HCT116 (cell line): ENCODE measurements around the gene STARD8. TPM values are rescaled to one million over a fixed set of nuclear protein-coding genes. Genes with fewer than 3 reads are reported as not detected.

ENCODE experiments used
- ATAC-seq: fragments of 200-7000 bp; cut with Tn5 transposase; 2 replicates; pipeline ENCODE4 v1.9.1; 2020; ENCODE audit warnings: mild to moderate bottlenecking, moderate library complexity
- BruUV-seq: library from RNA; stranded (reverse); fragments of 400-500 nt; replicated peaks from 2 replicates; lab custom pipeline; 2021; lab: Mats Ljungman, UMichigan
- CTCF ChIA-PET: fragments of 300-600 bp; sonication (Branson Sonifier 250); formaldehyde crosslinking; loops from one replicate; lab custom pipeline; 2021; ENCODE audit warnings: antibody characterized with exemption; lab: Charles Lee
- POLR2A ChIA-PET: fragments of 300-600, 350-600 bp; sonication (Branson Sonifier 250); formaldehyde crosslinking; loops from one replicate; lab custom pipeline; 2021; ENCODE audit warnings: antibody characterized with exemption; lab: Charles Lee
- RAD21 ChIA-PET, 2 experiments: fragments of 300-600 bp; sonication (Branson Sonifier 250); formaldehyde crosslinking; loops; one replicate each; lab custom pipeline; 2023; ENCODE audit warnings: low total read pairs in 2 of 2; ENCODE audit not compliant: uncharacterized antibody in 2 of 2, unreplicated experiment in 2 of 2, low non-redundant PET in 1 of 2; lab: Charles Lee
- DNase-seq: peaks from one replicate; pipeline ENCODE4 v3.0.0-alpha.2; 2010; ENCODE audit warnings: low read depth, low spot score
- H2AFZ ChIP-seq: fragments of 200-600 bp; shearing (Covaris generic), sonication (generic); 2 replicates; pipeline ENCODE4 v1.6.1; 2017; ENCODE audit warnings: low read depth, mixed run types, mixed read lengths, antibody characterized with exemption, low read length; ENCODE audit not compliant: poor library complexity, severe bottlenecking
- H3K27ac ChIP-seq: 2 replicates; pipeline ENCODE4 v1.5.1; 2012; ENCODE audit warnings: low read depth, low read length
- H3K27me3 ChIP-seq: fragments of 200-600 bp; sonication (generic); 2 replicates; pipeline ENCODE4 v1.6.1; 2016; ENCODE audit warnings: mixed run types, low read length, mixed read lengths; ENCODE audit not compliant: insufficient read depth
- H3K36me3 ChIP-seq, 2 experiments: fragments of 200-500 bp in 1 of 2; fragments of 200-600 bp in 1 of 2; sonication (Bioruptor generic) in 1 of 2; sonication (generic) in 1 of 2; 2 replicates each; pipeline versions ENCODE4 v1.5.1 to v1.6.1; 2014 to 2016; ENCODE audit warnings: low read length in 2 of 2, inconsistent platforms in 1 of 2, mixed read lengths in 1 of 2, mixed run types in 1 of 2; ENCODE audit not compliant: insufficient read depth in 2 of 2, control insufficient read depth in 1 of 2
- H3K4me1 ChIP-seq, 2 experiments: fragments of 200-600 bp in 1 of 2; sonication (generic) in 1 of 2; 2 replicates each; pipeline versions ENCODE4 v1.5.1 to v1.6.1; 2012 to 2017; ENCODE audit warnings: low read length in 2 of 2, inconsistent platforms in 1 of 2, mild to moderate bottlenecking in 1 of 2, mixed read lengths in 1 of 2, mixed run types in 1 of 2, moderate library complexity in 1 of 2; ENCODE audit not compliant: insufficient read depth in 2 of 2, control insufficient read depth in 1 of 2
- H3K4me2 ChIP-seq: fragments of 200-600 bp; sonication (generic); 2 replicates; pipeline ENCODE4 v1.6.1; 2017; ENCODE audit warnings: mixed run types, low read length, mixed read lengths
- H3K4me3 ChIP-seq, 2 experiments: fragments of 200-600 bp in 1 of 2; sonication (generic) in 1 of 2; replicated peaks in 1 of 2; 2 replicates each; pipeline ENCODE4 v1.5.1; 2011 to 2016; ENCODE audit warnings: low read length in 2 of 2, control low read depth in 1 of 2, low read depth in 1 of 2, mild to moderate bottlenecking in 1 of 2, mixed read lengths in 1 of 2, mixed run types in 1 of 2
- H3K79me2 ChIP-seq: fragments of 200-600 bp; sonication (generic); 2 replicates; pipeline ENCODE4 v1.6.1; 2017; ENCODE audit warnings: mild to moderate bottlenecking, mixed run types, low read length, moderate library complexity, mixed read lengths; ENCODE audit not compliant: insufficient read depth
- H3K9ac ChIP-seq: fragments of 200-600 bp; sonication (generic); 2 replicates; pipeline ENCODE4 v1.6.1; 2016; ENCODE audit warnings: low read length, mixed read lengths
- H3K9me2 ChIP-seq: fragments of 200-600 bp; sonication (generic), shearing (Covaris generic); 2 replicates; pipeline ENCODE4 v1.6.1; 2017; ENCODE audit warnings: mixed run types, mild to moderate bottlenecking, moderate library complexity; ENCODE audit not compliant: insufficient read depth
- H3K9me3 ChIP-seq, 2 experiments: fragments of 200-500 bp in 1 of 2; fragments of 200-600 bp in 1 of 2; sonication (Bioruptor generic) in 1 of 2; sonication (generic) in 1 of 2; 2 replicates each; pipeline ENCODE4 v1.6.1; 2014 to 2017; ENCODE audit warnings: low read length in 2 of 2, mixed read lengths in 2 of 2, inconsistent platforms in 1 of 2, low read depth in 1 of 2, mild to moderate bottlenecking in 1 of 2, mixed run types in 1 of 2, moderate library complexity in 1 of 2; ENCODE audit not compliant: control insufficient read depth in 1 of 2, insufficient read depth in 1 of 2
- H4K20me1 ChIP-seq: fragments of 200-600 bp; sonication (generic), shearing (Covaris generic); 2 replicates; pipeline ENCODE4 v1.6.1; 2017; ENCODE audit warnings: mixed run types, mild to moderate bottlenecking, moderate library complexity; ENCODE audit not compliant: insufficient read depth
- ATF3 ChIP-seq: IDR thresholded peaks from 2 replicates; pipeline ENCODE4 v1.6.1; 2012
- CEBPB ChIP-seq: IDR thresholded peaks from 2 replicates; pipeline ENCODE4 v1.6.1; 2012; ENCODE audit warnings: low read depth
- CTCF ChIP-seq, 3 experiments: fragments of 200-600 bp in 1 of 3; sonication (generic) in 1 of 3; IDR thresholded peaks in 2 of 3; conservative IDR thresholded peaks in 1 of 3; 2 replicates each; pipeline ENCODE4 v1.5.1; 2012 to 2017; ENCODE audit warnings: low read depth in 2 of 3, low read length in 2 of 3, antibody characterized with exemption in 1 of 3, borderline replicate concordance in 1 of 3, control low read depth in 1 of 3, mild to moderate bottlenecking in 1 of 3, mixed read lengths in 1 of 3, mixed run types in 1 of 3, moderate library complexity in 1 of 3; ENCODE audit not compliant: insufficient read depth in 1 of 3
- EZH2 ChIP-seq: fragments of 200-600 bp; sonication (generic); IDR thresholded peaks from 2 replicates; pipeline ENCODE4 v1.6.1; 2017; ENCODE audit warnings: antibody characterized with exemption, mixed run types
- FOSL1 ChIP-seq: IDR thresholded peaks from 2 replicates; pipeline ENCODE4 v1.6.1; 2012; ENCODE audit warnings: low read depth
- JUND ChIP-seq: IDR thresholded peaks from 2 replicates; pipeline ENCODE4 v1.6.1; 2012
- POLR2AphosphoS5 ChIP-seq: IDR thresholded peaks from 2 replicates; pipeline ENCODE4 v1.6.1; 2011; ENCODE audit warnings: mild to moderate bottlenecking, low read depth, low read length, moderate library complexity
- RAD21 ChIP-seq: IDR thresholded peaks from 2 replicates; pipeline ENCODE4 v1.6.1; 2012; ENCODE audit warnings: low read depth, mild to moderate bottlenecking
- REST ChIP-seq: IDR thresholded peaks from 2 replicates; pipeline ENCODE4 v1.6.1; 2012; ENCODE audit warnings: low read depth
- SIN3A ChIP-seq: IDR thresholded peaks from 2 replicates; pipeline ENCODE4 v1.6.1; 2012; ENCODE audit warnings: low read depth
- TCF7L2 ChIP-seq: IDR thresholded peaks from 2 replicates; pipeline ENCODE4 v1.7.0; 2011; ENCODE audit warnings: borderline replicate concordance, inconsistent platforms; ENCODE audit not compliant: insufficient read depth, insufficient read length; ENCODE audit errors: extremely low read depth
- ZBTB33 ChIP-seq: IDR thresholded peaks from 2 replicates; pipeline ENCODE4 v1.6.1; 2011; ENCODE audit warnings: mild to moderate bottlenecking, low read length, moderate library complexity; ENCODE audit not compliant: insufficient replicate concordance; ENCODE audit errors: extremely low read depth
- ZFX ChIP-seq: fragments of 450-650 bp; IDR thresholded peaks from 2 replicates; pipeline ENCODE4 v1.6.1; 2017
- ZNF274 ChIP-seq: fragments of 200-500 bp; sonication (Bioruptor generic); IDR thresholded peaks from 2 replicates; pipeline ENCODE4 v1.6.1; 2014; ENCODE audit warnings: mild to moderate bottlenecking, low read depth, low read length, inconsistent platforms
- intact Hi-C: fragments of 100-400 bp; cut with micrococcal nuclease; formaldehyde crosslinking; loops from 2 replicates; pipeline ENCODE4 v1.10.0; 2022
- total RNA-seq: library from RNA; stranded (reverse); gene quantifications from one replicate; pipeline ENCODE4 v1.2.1, GENCODE V29; 2021; ENCODE audit not compliant: unreplicated experiment

Gene STARD8
- total RNA-seq, 1 experiment from 2014 or later = 5.4 TPM

- TF ChIP-seq ZNF274 (no peak), ZBTB33 (no peak), ZFX (no peak), JUND (no peak), EZH2 (no peak), CTCF (IDR thresholded peaks at IDR 0.05 in 2 of 3, conservative IDR thresholded peaks at IDR 0.05 in 1 of 3; ENCODE audit: borderline replicate concordance in 1 of 3, insufficient read depth in 1 of 3, low read depth in 2 of 3, low read length in 2 of 3) (no peak), CEBPB (no peak), POLR2AphosphoS5 (no peak), REST (no peak), RAD21 (no peak), SIN3A (no peak), ATF3 (no peak), FOSL1 (no peak), TCF7L2 (no peak)
- TF ChIP-seq, all 23 proteins: peak for 0
- Histone ChIP-seq H2AFZ (no peak overlapping the region), H3K9ac (no peak overlapping the region), H3K4me1 (no peaks in the 10 kb centered on the region), H3K4me3 (no peak overlapping the region), H3K27ac (no peak overlapping the region), H4K20me1 (no peaks in the 10 kb centered on the region), H3K4me2 (no peak overlapping the region), H3K9me2 (no peaks in the 10 kb centered on the region), H3K36me3 (no peaks in the 10 kb centered on the region), H3K79me2 (no peaks in the 10 kb centered on the region), H3K27me3 (no peaks in the 10 kb centered on the region), H3K9me3 (no peaks in the 10 kb centered on the region)
- CTCF ChIA-PET = no interaction called here
- POLR2A ChIA-PET = no interaction called here
- ATAC-seq = no peak
- DNase-seq = no peak
- RAD21 ChIA-PET = no interaction called here
- BruUV-seq = no TSS peak
- intact Hi-C loops = no loop called here
Measured at GRCh38 chrX:68695206-68695845, 47.9 kb downstream of the STARD8 start.
